Measurements from ENCODE around the gene RBFOX2.
"Not testable (repeated sequence)": the region's sequence is repeated elsewhere in the genome, so short reads cannot be mapped to it uniquely, and the experiment has no call there.

The RBFOX2 gene

DNA sequence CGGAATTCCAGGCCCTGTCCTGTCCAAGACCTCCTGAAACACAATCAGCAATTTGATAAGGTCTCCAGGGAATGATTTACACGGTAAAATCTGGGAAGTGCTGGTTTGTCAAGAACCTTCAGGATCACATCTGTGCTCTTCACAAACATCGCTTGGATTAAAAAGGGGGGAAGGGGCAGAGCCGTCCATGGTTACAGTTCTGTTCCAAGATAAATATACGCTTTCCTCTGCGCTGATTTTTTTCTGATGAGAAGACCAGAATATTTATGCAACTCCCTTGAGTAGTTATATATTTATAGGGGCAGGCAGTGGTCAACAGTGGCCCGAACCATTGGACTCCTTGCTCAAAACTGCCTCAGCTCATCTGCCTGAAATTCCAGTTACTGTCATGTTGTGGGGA, 320.2 kb downstream of the RBFOX2 start:
- no peak for DNase-seq (ENCODE audit: low read depth, low spot score)
- no peak overlapping the region for H3K4me3 ChIP-seq (ENCODE audit: low read length)

DNA sequence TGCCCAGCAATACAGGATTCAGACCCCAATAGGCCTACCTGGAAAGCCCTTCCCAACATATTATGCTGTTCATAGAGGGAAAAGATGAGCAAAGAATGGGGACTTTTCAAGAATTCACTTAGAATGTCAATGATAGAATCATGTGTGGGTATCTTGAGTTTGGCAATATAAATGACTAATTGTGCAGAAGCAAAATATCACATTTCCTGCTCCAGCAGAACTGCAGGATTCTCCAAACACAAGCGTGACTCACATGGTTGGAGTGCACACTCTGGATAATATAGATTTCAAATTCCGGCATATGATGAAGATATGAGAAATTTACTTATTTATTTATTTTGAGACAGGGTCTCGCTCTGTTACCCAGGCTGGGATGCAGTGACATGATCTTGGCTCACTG, 323.5 kb downstream of the RBFOX2 start:
- no peak overlapping the region for H3K4me3 ChIP-seq (ENCODE audit: low read length)
- DNase-seq (ENCODE audit: low read depth, low spot score): no peak

DNA sequence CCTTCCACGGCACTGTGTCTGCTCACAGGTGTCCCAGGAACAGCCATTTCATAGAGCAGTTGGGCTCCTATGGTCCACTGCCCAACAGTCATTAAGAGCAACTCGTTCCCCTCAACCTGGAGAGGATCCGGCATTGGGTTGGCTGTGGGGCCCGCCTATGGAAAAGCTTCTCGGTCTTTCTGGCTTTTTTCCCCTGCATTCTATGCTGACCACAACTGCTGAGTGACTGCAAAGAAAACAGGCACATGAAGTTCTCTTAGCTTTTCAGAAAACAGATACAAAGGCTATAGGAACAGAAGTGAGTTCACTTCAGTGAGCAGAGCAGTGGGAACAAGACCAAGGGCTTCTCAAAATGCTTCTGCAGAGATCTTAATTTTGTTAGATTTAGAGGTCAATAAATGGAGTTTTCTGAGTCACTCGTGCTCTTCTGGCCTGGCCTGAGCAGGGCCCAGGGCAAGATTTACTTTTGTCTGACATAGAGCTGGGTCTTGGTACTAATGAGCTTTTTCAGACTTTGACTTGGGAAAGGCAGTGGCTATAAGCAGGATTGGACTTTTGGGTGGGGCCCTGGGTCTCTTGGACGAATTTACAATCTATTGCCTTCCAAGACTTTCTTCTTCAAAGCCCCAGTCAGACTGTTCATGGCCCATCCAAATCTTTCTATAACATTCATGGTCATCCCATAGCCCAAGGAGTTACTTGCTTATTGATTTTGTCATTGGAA, 324.6 kb downstream of the RBFOX2 start:
- H3K4me3 ChIP-seq (ENCODE audit: low read length): no peak overlapping the region
- DNase-seq (ENCODE audit: low read depth, low spot score): no peak

DNA sequence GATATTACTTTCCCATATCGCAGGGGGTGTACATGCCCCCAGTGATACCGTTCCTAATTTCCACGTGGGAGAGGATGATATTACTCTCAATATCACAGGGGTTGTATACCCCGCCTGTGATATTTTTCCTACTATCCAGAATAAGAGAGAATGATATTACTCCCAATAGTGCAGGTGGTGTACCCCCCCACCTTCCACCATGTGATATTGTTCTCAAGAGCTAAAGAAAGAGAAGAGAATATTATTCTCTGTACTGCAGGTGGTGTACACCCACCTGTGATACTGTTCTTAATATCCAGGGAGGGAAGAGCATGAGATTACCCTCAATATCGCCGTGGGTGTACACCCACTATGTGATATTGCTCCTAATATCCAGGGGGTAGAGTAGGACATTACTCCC, 328.8 kb downstream of the RBFOX2 start:
- DNase-seq (ENCODE audit: low read depth, low spot score); H3K4me3 ChIP-seq (ENCODE audit: low read length): not testable (repeated sequence)

DNA sequence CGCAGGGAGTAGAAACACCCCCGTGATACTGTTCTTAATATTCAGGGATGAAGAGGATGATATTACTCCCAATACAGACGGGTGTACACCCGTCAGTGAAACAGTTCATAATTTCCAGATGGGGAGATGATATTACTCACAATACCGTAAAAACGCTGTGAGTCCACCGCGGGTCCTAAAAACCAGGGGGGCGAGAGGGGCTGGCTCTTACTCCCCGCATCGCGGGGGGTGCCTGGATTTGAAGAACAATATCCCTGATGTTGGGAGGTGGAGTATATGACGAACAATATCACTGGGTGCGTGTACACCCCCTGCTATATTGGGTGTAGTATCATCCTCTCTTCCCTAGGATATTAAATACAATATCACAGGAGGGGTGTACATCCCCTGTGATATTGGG, 331.5 kb downstream of the RBFOX2 start:
- H3K4me3 ChIP-seq (ENCODE audit: low read length): no peak overlapping the region
- DNase-seq (ENCODE audit: low read depth, low spot score): no peak

DNA sequence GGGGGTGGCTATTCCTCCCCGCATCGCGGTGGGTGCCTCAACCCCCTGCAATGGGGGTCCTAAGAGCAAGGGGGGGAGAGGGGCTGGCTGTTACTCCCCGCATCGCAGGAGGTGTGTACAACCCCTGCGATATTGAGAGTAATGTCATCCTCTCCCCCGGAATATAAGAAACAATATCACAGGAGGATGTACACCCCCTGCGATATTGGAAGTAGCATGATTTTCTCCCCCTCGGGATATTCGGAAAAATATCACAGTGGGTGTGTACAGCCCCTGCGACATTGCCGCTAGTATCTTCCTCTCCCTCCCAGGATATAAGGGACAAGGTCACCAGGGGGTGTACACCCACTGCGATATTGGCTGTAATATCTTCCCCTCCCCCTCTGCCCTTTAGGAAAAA, 333.4 kb downstream of the RBFOX2 start:
- H3K4me3 ChIP-seq (ENCODE audit: low read length): no peak overlapping the region
- DNase-seq (ENCODE audit: low read depth, low spot score): no peak

DNA sequence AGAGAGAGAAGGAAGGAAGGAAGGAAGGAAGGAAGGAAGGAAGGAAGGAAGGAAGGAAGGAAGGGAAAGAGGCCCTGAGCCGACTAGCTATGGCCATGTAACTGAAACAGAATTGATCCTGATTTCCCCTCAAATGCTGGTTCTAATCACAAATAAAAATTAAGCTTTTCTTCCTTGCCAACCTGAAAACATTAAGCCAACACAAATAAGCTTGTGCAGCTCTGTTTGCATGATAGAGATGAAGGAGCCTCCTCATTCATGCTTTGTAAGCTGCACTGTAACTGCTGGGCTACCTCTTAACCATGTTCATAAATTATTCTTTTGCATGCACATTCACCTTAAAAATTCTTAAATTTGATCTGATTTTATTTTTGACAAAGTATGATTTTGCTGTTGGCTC, 338.6 kb downstream of the RBFOX2 start:
- no peak for DNase-seq (ENCODE audit: low read depth, low spot score)
- no peak overlapping the region for H3K4me3 ChIP-seq (ENCODE audit: low read length)

DNA sequence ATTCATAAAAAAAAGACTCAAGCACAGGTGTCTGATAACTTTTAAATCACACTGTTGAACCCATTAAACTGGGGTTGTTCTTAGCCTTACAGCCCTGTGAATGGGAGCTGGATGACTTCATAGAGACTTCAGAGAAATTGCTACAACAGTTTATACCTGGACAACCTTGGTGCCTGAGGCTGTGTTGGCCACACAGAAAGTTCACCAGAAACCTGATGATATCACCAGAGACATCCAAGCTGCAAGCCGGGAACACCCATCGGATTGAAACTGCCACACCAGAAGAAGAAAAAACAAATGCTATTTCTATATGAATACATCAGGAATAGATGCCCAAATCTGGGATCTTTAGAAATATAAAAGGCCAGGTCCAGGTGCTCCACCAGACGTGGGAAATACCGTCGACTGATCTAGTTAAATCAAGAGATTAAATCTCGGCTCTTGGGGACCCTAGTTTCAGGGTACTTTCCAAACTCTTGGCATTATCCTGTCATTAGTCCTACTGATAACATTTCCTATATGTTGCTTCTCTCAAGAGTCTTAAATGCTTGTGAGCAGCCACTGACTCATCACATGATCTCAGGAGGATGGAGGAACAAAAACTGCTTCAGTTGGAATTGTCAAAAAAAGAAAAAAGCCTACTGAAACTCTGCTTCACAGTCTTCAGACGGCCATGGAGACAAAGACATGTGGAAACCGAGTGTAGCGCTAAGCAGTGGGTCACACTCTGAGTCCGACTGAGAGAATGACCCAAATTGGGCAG, 339.5 kb downstream of the RBFOX2 start:
- H3K4me3 ChIP-seq (ENCODE audit: low read length): no peak overlapping the region
- no peak for DNase-seq (ENCODE audit: low read depth, low spot score)
